Measurements from ENCODE around the gene MRFAP1L1. TPM values are rescaled to one million over a fixed set of nuclear protein-coding genes. Genes with fewer than 3 reads are reported as not detected.

The MRFAP1L1 gene
- total and polyA plus RNA-seq, 2 donors: 77.6 to 103 TPM

- Histone ChIP-seq H3K36me3 (ENCODE audit: control insufficient read depth in 2 of 2, insufficient read depth in 2 of 2, low read length in 1 of 2) (no peaks in the 10 kb centered on the region), H3K27me3 (ENCODE audit: control insufficient read depth in 2 of 2, insufficient read depth in 1 of 2, low read length in 1 of 2) (no peaks in the 10 kb centered on the region), H3K4me1 (ENCODE audit: control insufficient read depth in 2 of 2, insufficient read depth in 2 of 2, low read length in 2 of 2) (peaks cover 0 to 19% of the 10 kb centered on the region in 2 donors), H3K27ac (ENCODE audit: low read depth in 1 of 2, low read length in 1 of 2) (no peak overlapping the region), H3K4me3 (ENCODE audit: low read length in 2 of 2) (no peak overlapping the region), H3K9me3 (ENCODE audit: control insufficient read depth in 2 of 2, insufficient read depth in 1 of 2, low read length in 1 of 2) (no peaks in the 10 kb centered on the region)
- WGBS: 91% methylated on average over 6 of the region's 6 CpGs
- no peak for DNase-seq (ENCODE audit: low read depth in 6 of 9, low spot score in 9 of 9)
Measured at GRCh38 chr4:6752486-6752829, 42.8 kb upstream of the MRFAP1L1 start.

- Histone ChIP-seq H3K9me3 (ENCODE audit: control insufficient read depth in 2 of 2, insufficient read depth in 1 of 2, low read length in 1 of 2) (no peaks in the 10 kb centered on the region), H3K27ac (ENCODE audit: low read depth in 1 of 2, low read length in 1 of 2) (peak overlapping the region in 1 of 2 donors; percentile 79), H3K4me3 (ENCODE audit: low read length in 2 of 2) (no peak overlapping the region), H3K27me3 (ENCODE audit: control insufficient read depth in 2 of 2, insufficient read depth in 1 of 2, low read length in 1 of 2) (no peaks in the 10 kb centered on the region), H3K36me3 (ENCODE audit: control insufficient read depth in 2 of 2, insufficient read depth in 2 of 2, low read length in 1 of 2) (no peaks in the 10 kb centered on the region), H3K4me1 (ENCODE audit: control insufficient read depth in 2 of 2, insufficient read depth in 2 of 2, low read length in 2 of 2) (peaks cover 0 to 23% of the 10 kb centered on the region in 2 donors)
- DNase-seq (ENCODE audit: low read depth in 6 of 9, low spot score in 9 of 9): peak in 1 of 9 donors; percentile 51
- WGBS: 75% methylated on average over 18 of the region's 18 CpGs
Measured at GRCh38 chr4:6751611-6752485, 42.2 kb upstream of the MRFAP1L1 start.

- Histone ChIP-seq H3K27ac (ENCODE audit: low read depth in 1 of 2, low read length in 1 of 2) (no peak overlapping the region), H3K4me1 (ENCODE audit: control insufficient read depth in 2 of 2, insufficient read depth in 2 of 2, low read length in 2 of 2) (peaks cover 0 to 23% of the 10 kb centered on the region in 2 donors), H3K9me3 (ENCODE audit: control insufficient read depth in 2 of 2, insufficient read depth in 1 of 2, low read length in 1 of 2) (peaks cover 0 to 1% of the 10 kb centered on the region in 2 donors), H3K36me3 (ENCODE audit: control insufficient read depth in 2 of 2, insufficient read depth in 2 of 2, low read length in 1 of 2) (no peaks in the 10 kb centered on the region), H3K4me3 (ENCODE audit: low read length in 2 of 2) (no peak overlapping the region), H3K27me3 (ENCODE audit: control insufficient read depth in 2 of 2, insufficient read depth in 1 of 2, low read length in 1 of 2) (no peaks in the 10 kb centered on the region)
- no peak for DNase-seq (ENCODE audit: low read depth in 6 of 9, low spot score in 9 of 9)
- WGBS: 93% methylated on average over 23 of the region's 23 CpGs
Measured at GRCh38 chr4:6750286-6751221, 40.9 kb upstream of the MRFAP1L1 start.

- no peaks in the 10 kb centered on the region for H3K36me3 ChIP-seq (ENCODE audit: control insufficient read depth in 2 of 2, insufficient read depth in 2 of 2, low read length in 1 of 2)
- H3K27ac ChIP-seq (ENCODE audit: low read depth in 1 of 2, low read length in 1 of 2): no peak overlapping the region
- no peak overlapping the region for H3K4me3 ChIP-seq (ENCODE audit: low read length in 2 of 2)
- peaks cover 0 to 23% of the 10 kb centered on the region in 2 donors for H3K4me1 ChIP-seq (ENCODE audit: control insufficient read depth in 2 of 2, insufficient read depth in 2 of 2, low read length in 2 of 2)
- DNase-seq (ENCODE audit: low read depth in 6 of 9, low spot score in 9 of 9): no peak
- peaks cover 0 to 1% of the 10 kb centered on the region in 2 donors for H3K9me3 ChIP-seq (ENCODE audit: control insufficient read depth in 2 of 2, insufficient read depth in 1 of 2, low read length in 1 of 2)
- 88% methylated on average over 25 of the region's 25 CpGs for WGBS
- no peaks in the 10 kb centered on the region for H3K27me3 ChIP-seq (ENCODE audit: control insufficient read depth in 2 of 2, insufficient read depth in 1 of 2, low read length in 1 of 2)
Measured at GRCh38 chr4:6749340-6750171, 39.9 kb upstream of the MRFAP1L1 start.

- 98% methylated on average over 9 of the region's 9 CpGs for WGBS
- Histone ChIP-seq H3K9me3 (ENCODE audit: control insufficient read depth in 2 of 2, insufficient read depth in 1 of 2, low read length in 1 of 2) (peaks cover 0 to 1% of the 10 kb centered on the region in 2 donors), H3K4me1 (ENCODE audit: control insufficient read depth in 2 of 2, insufficient read depth in 2 of 2, low read length in 2 of 2) (peaks cover 0 to 23% of the 10 kb centered on the region in 2 donors), H3K36me3 (ENCODE audit: control insufficient read depth in 2 of 2, insufficient read depth in 2 of 2, low read length in 1 of 2) (no peaks in the 10 kb centered on the region), H3K4me3 (ENCODE audit: low read length in 2 of 2) (no peak overlapping the region), H3K27me3 (ENCODE audit: control insufficient read depth in 2 of 2, insufficient read depth in 1 of 2, low read length in 1 of 2) (no peaks in the 10 kb centered on the region), H3K27ac (ENCODE audit: low read depth in 1 of 2, low read length in 1 of 2) (no peak overlapping the region)
- DNase-seq (ENCODE audit: low read depth in 6 of 9, low spot score in 9 of 9): no peak
Measured at GRCh38 chr4:6748286-6748685, 38.6 kb upstream of the MRFAP1L1 start.

GRCh38 chr4:6747294-6748051 lies 37.8 kb upstream of the MRFAP1L1 start:
- WGBS: 88% methylated on average over 11 of the region's 11 CpGs
- Histone ChIP-seq H3K9me3 (ENCODE audit: control insufficient read depth in 2 of 2, insufficient read depth in 1 of 2, low read length in 1 of 2) (peaks cover 0 to 1% of the 10 kb centered on the region in 2 donors), H3K36me3 (ENCODE audit: control insufficient read depth in 2 of 2, insufficient read depth in 2 of 2, low read length in 1 of 2) (no peaks in the 10 kb centered on the region), H3K27me3 (ENCODE audit: control insufficient read depth in 2 of 2, insufficient read depth in 1 of 2, low read length in 1 of 2) (no peaks in the 10 kb centered on the region), H3K4me3 (ENCODE audit: low read length in 2 of 2) (no peak overlapping the region), H3K27ac (ENCODE audit: low read depth in 1 of 2, low read length in 1 of 2) (no peak overlapping the region), H3K4me1 (ENCODE audit: control insufficient read depth in 2 of 2, insufficient read depth in 2 of 2, low read length in 2 of 2) (peaks cover 0 to 23% of the 10 kb centered on the region in 2 donors)
- no peak for DNase-seq (ENCODE audit: low read depth in 6 of 9, low spot score in 9 of 9)

GRCh38 chr4:6746721-6747293 lies 37.1 kb upstream of the MRFAP1L1 start:
- DNase-seq (ENCODE audit: low read depth in 6 of 9, low spot score in 9 of 9): no peak
- Histone ChIP-seq H3K36me3 (ENCODE audit: control insufficient read depth in 2 of 2, insufficient read depth in 2 of 2, low read length in 1 of 2) (no peaks in the 10 kb centered on the region), H3K27ac (ENCODE audit: low read depth in 1 of 2, low read length in 1 of 2) (no peak overlapping the region), H3K9me3 (ENCODE audit: control insufficient read depth in 2 of 2, insufficient read depth in 1 of 2, low read length in 1 of 2) (peaks cover 0 to 1% of the 10 kb centered on the region in 2 donors), H3K27me3 (ENCODE audit: control insufficient read depth in 2 of 2, insufficient read depth in 1 of 2, low read length in 1 of 2) (no peaks in the 10 kb centered on the region), H3K4me1 (ENCODE audit: control insufficient read depth in 2 of 2, insufficient read depth in 2 of 2, low read length in 2 of 2) (peaks cover 0 to 17% of the 10 kb centered on the region in 2 donors), H3K4me3 (ENCODE audit: low read length in 2 of 2) (no peak overlapping the region)
- WGBS: 90% methylated on average over 20 of the region's 20 CpGs

GRCh38 chr4:6742989-6743388 lies 33.3 kb upstream of the MRFAP1L1 start:
- Histone ChIP-seq H3K4me3 (ENCODE audit: low read length in 2 of 2) (no peak overlapping the region), H3K27ac (ENCODE audit: low read depth in 1 of 2, low read length in 1 of 2) (no peak overlapping the region), H3K4me1 (ENCODE audit: control insufficient read depth in 2 of 2, insufficient read depth in 2 of 2, low read length in 2 of 2) (peaks cover 0 to 4% of the 10 kb centered on the region in 2 donors), H3K9me3 (ENCODE audit: control insufficient read depth in 2 of 2, insufficient read depth in 1 of 2, low read length in 1 of 2) (peaks cover 1 to 3% of the 10 kb centered on the region in 2 donors), H3K27me3 (ENCODE audit: control insufficient read depth in 2 of 2, insufficient read depth in 1 of 2, low read length in 1 of 2) (no peaks in the 10 kb centered on the region), H3K36me3 (ENCODE audit: control insufficient read depth in 2 of 2, insufficient read depth in 2 of 2, low read length in 1 of 2) (no peaks in the 10 kb centered on the region)
- WGBS: 86% methylated on average over 11 of the region's 11 CpGs
- no peak for DNase-seq (ENCODE audit: low read depth in 6 of 9, low spot score in 9 of 9)

Data from thymus (tissue), 11 donors.